ENCODE measurements around the gene LIF.

LIF gene

DNA sequence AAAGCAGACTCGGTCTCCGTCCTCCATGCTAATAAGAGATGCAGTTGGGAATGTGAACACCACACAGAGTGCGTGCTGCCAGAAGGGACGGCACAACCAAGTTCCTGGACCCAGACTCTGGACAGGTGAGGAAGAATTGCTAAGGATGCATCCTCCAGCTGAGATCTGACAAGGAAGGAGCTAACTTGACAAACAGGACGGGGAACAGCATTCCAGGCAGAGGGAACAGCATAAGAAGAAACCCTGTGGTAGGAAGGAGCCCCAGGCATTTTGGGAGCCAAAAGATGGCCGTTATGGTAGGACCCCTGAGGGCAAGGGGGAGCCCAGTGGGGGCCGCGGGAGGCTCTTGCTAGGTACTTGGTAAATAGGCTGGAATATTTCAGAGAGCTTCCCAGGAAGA is 14.1 kb upstream of the LIF start:
- TF ChIP-seq CTCF (IDR thresholded peaks at IDR 0.05; ENCODE audit: low read depth, low read length, missing control alignments) = no peak
- no peak overlapping the region for H3K4me3 ChIP-seq (replicated peaks; ENCODE audit: low read depth, low read length)
- no peak for DNase-seq (ENCODE audit: extremely low read depth, low read depth)

DNA sequence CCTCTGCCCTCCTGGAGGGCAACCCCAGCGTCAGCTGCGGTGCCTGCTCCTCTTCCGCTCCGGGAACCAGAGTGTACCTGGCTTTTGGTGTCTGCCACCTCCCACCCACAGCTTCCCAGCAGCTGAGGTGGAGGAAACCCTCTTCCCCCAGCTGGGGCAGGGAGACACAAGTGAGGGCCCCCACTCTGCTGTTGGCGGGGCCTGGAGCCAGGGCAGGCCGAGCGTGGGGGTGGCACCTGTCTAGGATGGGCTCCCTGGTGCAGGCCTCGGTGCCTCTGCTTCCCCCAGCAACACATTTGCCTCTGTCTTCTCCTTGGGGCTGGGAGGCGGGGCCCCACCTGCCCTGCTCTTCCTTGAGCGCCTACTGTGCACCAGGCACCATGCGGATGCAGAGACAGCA is 13.7 kb upstream of the LIF start:
- TF ChIP-seq CTCF (IDR thresholded peaks at IDR 0.05; ENCODE audit: low read depth, low read length, missing control alignments) = no peak
- no peak overlapping the region for H3K4me3 ChIP-seq (replicated peaks; ENCODE audit: low read depth, low read length)
- DNase-seq (ENCODE audit: extremely low read depth, low read depth) = no peak

- no peak for TF ChIP-seq CTCF (IDR thresholded peaks at IDR 0.05; ENCODE audit: low read depth, low read length, missing control alignments)
- no peak for DNase-seq (ENCODE audit: extremely low read depth, low read depth)
- no peak overlapping the region for H3K4me3 ChIP-seq (replicated peaks; ENCODE audit: low read depth, low read length)
These were observed 7.8 kb upstream of the LIF start for GRCh38 chr22:30254314-30254713.

- no peak for DNase-seq (ENCODE audit: extremely low read depth, low read depth)
- no peak overlapping the region for H3K4me3 ChIP-seq (replicated peaks; ENCODE audit: low read depth, low read length)
- TF ChIP-seq CTCF (IDR thresholded peaks at IDR 0.05; ENCODE audit: low read depth, low read length, missing control alignments) = no peak
These were observed 6.8 kb upstream of the LIF start for GRCh38 chr22:30253205-30253852.

GRCh38 chr22:30252411-30253204 is 6.0 kb upstream of the LIF start:
- TF ChIP-seq CTCF (IDR thresholded peaks at IDR 0.05; ENCODE audit: low read depth, low read length, missing control alignments) = no peak
- H3K4me3 ChIP-seq (replicated peaks; ENCODE audit: low read depth, low read length) = no peak overlapping the region
- no peak for DNase-seq (ENCODE audit: extremely low read depth, low read depth)

GRCh38 chr22:30251711-30252110 is 5.2 kb upstream of the LIF start:
- no peak for TF ChIP-seq CTCF (IDR thresholded peaks at IDR 0.05; ENCODE audit: low read depth, low read length, missing control alignments)
- H3K4me3 ChIP-seq (replicated peaks; ENCODE audit: low read depth, low read length) = no peak overlapping the region
- DNase-seq (ENCODE audit: extremely low read depth, low read depth) = no peak

Measured in HFF-Myc (cell line).